KMS-11 (cell line): ENCODE results near the gene SPNS2.

ENCODE experiments used
- H2AFZ ChIP-seq: fragments of 200-600 bp; sonication (generic); 2 replicates; pipeline ENCODE4 v1.6.1; 2016; ENCODE audit warnings: antibody characterized with exemption, mixed run types, low read depth
- H3K27ac ChIP-seq: fragments of 200-600 bp; sonication (generic); 2 replicates; pipeline ENCODE4 v1.6.1; 2016; ENCODE audit warnings: mild to moderate bottlenecking, mixed run types
- H3K27me3 ChIP-seq: fragments of 200-600 bp; sonication (generic); 2 replicates; pipeline ENCODE4 v1.6.1; 2017; ENCODE audit warnings: mild to moderate bottlenecking, low read depth, mixed run types, moderate library complexity; ENCODE audit not compliant: insufficient read depth
- H3K36me3 ChIP-seq: fragments of 200-600 bp; sonication (generic); 2 replicates; pipeline ENCODE4 v1.6.1; 2017; ENCODE audit warnings: mild to moderate bottlenecking, mixed run types; ENCODE audit not compliant: insufficient read depth
- H3K4me1 ChIP-seq: fragments of 200-600 bp; sonication (generic); 2 replicates; pipeline ENCODE4 v1.6.1; 2016; ENCODE audit warnings: mild to moderate bottlenecking, low read depth, mixed run types; ENCODE audit not compliant: poor library complexity, severe bottlenecking
- H3K4me2 ChIP-seq: fragments of 200-600 bp; sonication (generic); 2 replicates; pipeline ENCODE4 v1.7.0; 2016; ENCODE audit warnings: mild to moderate bottlenecking, mixed run types
- H3K4me3 ChIP-seq: fragments of 200-600 bp; sonication (generic); IDR thresholded peaks from 2 replicates; pipeline ENCODE4 v1.6.1; 2017; ENCODE audit warnings: low read depth, low read length, mixed read lengths; ENCODE audit not compliant: insufficient read depth
- H3K79me2 ChIP-seq: fragments of 200-600 bp; sonication (generic); 2 replicates; pipeline ENCODE4 v1.6.1; 2016; ENCODE audit warnings: low read depth, mixed run types; ENCODE audit not compliant: insufficient read depth
- H3K9ac ChIP-seq: fragments of 200-600 bp; sonication (generic); 2 replicates; pipeline ENCODE4 v1.6.1; 2016; ENCODE audit warnings: mild to moderate bottlenecking, mixed run types
- H4K20me1 ChIP-seq: fragments of 200-600 bp; sonication (generic); 2 replicates; pipeline ENCODE4 v1.6.1; 2016; ENCODE audit warnings: mild to moderate bottlenecking, mixed run types; ENCODE audit not compliant: insufficient read depth
- CTCF ChIP-seq: fragments of 200-600 bp; sonication (generic); conservative IDR thresholded peaks from 2 replicates; pipeline ENCODE4 v1.6.1; 2017; ENCODE audit warnings: low read depth, mild to moderate bottlenecking, antibody characterized with exemption, low read length, moderate library complexity, mixed read lengths

Gene SPNS2

DNA sequence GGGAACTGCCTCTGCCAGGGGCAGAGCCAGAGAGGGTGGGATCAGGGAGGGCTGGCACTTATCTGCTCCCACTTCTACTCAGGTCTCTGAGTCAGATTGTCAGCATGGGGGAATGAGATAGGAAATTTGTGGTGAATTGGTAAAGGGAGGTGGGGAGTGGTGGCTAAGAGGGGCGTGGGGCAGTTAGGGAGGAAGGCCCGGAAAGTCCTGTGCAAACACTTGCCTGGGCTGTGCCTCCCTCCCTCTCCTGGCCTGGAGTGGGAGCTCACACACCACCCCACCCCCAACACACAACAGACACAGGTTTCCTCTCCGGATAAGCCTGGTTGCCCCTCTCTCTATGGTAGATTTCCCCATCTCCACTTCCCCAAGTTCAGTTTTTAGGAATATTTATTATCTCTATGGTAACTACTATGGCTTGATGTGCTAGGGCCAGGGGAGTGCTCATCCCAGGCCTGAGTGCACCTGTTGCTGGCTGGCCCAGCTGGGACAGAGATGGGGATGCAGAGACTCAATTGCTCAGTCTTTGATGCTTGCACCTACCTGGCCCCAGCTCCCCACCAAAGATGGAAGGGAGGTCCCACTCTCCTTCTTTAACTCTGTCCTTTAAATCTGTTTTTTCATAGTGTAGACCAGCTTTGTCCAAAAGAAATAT, 2.7 kb downstream of the SPNS2 start:
- peaks cover 41% of the 10 kb centered on the region for H3K27me3 ChIP-seq
- no peaks in the 10 kb centered on the region for H3K79me2 ChIP-seq
- H3K4me2 ChIP-seq, result no peak overlapping the region
- no peaks in the 10 kb centered on the region for H3K4me1 ChIP-seq
- H2AFZ ChIP-seq, result no peak overlapping the region
- no peak for TF ChIP-seq CTCF
- H3K36me3 ChIP-seq, result no peaks in the 10 kb centered on the region
- no peaks in the 10 kb centered on the region for H4K20me1 ChIP-seq
- no peak overlapping the region for H3K9ac ChIP-seq
- H3K4me3 ChIP-seq, result no peak overlapping the region
- H3K27ac ChIP-seq, result no peak overlapping the region

DNA sequence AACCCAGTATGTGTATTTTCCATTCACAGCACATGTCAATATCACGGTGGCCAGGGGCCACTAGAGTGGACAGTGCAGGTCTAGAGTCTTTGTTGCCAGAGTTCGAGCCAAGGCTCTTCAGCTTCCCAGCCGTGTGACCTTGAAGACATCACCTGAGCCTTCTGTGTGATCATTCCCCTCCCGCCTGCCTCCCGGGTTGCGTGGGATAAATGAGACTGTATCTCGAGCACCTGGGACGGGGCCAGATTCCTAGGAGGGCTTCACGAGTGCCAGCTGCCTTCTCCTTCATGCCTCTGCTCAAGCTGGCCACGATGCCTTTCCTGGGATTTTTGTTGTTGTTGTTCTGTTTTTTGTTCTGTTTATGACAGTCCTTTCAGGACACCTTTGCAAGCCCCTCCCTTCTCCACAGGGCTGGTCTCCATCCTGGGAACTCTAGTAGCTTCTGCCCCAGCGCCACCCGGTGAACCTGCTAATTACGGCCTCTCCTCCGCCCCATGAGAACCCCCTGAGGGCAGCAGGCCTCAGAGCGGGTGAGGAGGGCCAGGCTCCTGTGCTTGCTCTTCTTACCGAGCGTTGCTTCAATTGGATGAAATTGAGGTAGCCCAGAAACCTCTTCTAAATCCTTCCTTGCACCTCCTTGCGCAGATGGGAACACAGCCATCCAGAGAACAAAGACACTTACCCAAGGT, 3.9 kb downstream of the SPNS2 start:
- TF ChIP-seq CTCF, result no peak
- H3K4me3 ChIP-seq, result no peak overlapping the region
- no peaks in the 10 kb centered on the region for H3K36me3 ChIP-seq
- H3K79me2 ChIP-seq, result no peaks in the 10 kb centered on the region
- H3K4me1 ChIP-seq, result no peaks in the 10 kb centered on the region
- no peak overlapping the region for H3K9ac ChIP-seq
- no peak overlapping the region for H3K4me2 ChIP-seq
- H4K20me1 ChIP-seq, result no peaks in the 10 kb centered on the region
- H3K27ac ChIP-seq, result no peak overlapping the region
- peaks cover 37% of the 10 kb centered on the region for H3K27me3 ChIP-seq
- H2AFZ ChIP-seq, result no peak overlapping the region

DNA sequence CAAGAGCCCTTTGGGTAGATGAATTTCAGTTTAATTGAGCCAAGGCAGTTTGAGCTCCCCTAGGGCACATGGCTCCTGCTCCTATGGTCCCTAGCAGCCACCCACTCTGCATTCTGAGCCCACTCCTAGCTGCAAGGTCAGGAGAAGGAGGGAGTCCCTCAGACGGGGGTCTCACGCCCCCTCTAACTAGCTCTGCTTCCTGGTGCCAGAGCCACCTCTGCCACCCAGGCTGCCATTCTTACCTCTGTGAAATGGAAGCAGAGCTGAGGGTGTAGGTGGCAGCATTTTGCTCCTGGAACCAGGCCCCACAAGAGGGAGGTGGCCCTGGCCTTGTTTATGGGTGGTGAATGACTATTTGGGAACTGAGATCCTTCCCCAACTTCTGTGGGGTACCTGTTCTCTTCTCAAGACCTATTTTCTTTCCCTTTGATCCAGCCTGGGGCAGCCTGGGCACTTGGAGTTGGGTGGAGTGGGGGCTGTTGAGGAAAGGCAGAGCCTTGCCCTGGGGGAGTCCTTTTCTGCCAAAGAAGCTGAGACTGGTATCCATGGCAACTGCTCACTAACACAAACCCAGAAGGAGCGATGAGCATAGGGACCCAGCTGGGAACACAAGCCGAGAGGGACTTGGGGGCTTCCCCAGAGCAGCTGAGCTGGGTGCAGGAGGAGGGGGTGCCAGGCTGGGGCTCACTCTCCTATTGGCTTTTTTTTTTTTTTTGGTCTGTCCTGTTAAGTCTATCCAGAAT, 4.8 kb downstream of the SPNS2 start:
- TF ChIP-seq CTCF, result no peak
- Histone ChIP-seq H3K4me3 (no peak overlapping the region), H3K4me1 (no peaks in the 10 kb centered on the region), H3K4me2 (no peak overlapping the region), H2AFZ (no peak overlapping the region), H3K27ac (no peak overlapping the region), H4K20me1 (no peaks in the 10 kb centered on the region), H3K27me3 (peaks cover 37% of the 10 kb centered on the region; the same call in 1 of the 2 replicates), H3K9ac (no peak overlapping the region), H3K79me2 (no peaks in the 10 kb centered on the region), H3K36me3 (no peaks in the 10 kb centered on the region)

GRCh38 chr17:4504188-4504587, 5.5 kb downstream of the SPNS2 start:
- no peak for TF ChIP-seq CTCF
- no peaks in the 10 kb centered on the region for H4K20me1 ChIP-seq
- no peaks in the 10 kb centered on the region for H3K79me2 ChIP-seq
- H3K27ac ChIP-seq, result no peak overlapping the region
- no peak overlapping the region for H3K4me2 ChIP-seq
- no peaks in the 10 kb centered on the region for H3K36me3 ChIP-seq
- no peaks in the 10 kb centered on the region for H3K4me1 ChIP-seq
- H3K4me3 ChIP-seq, result no peak overlapping the region
- H3K9ac ChIP-seq, result no peak overlapping the region
- no peak overlapping the region for H2AFZ ChIP-seq
- peaks cover 37% of the 10 kb centered on the region; the same call in 1 of the 2 replicates for H3K27me3 ChIP-seq
